Glomerular visceral epithelial cell (primary cell): ENCODE data around the gene S100A6.
A peak's percentile ranks its signal among the peaks of the same experiment; 100 is the strongest.
"Not testable (repeated sequence)": the region's sequence is repeated elsewhere in the genome, so short reads cannot be mapped to it uniquely, and the experiment has no call there.

Experiments used
- DNase-seq: peaks from one replicate; pipeline ENCODE4 v3.0.0-alpha.2; 2016; ENCODE audit errors: extremely low spot score

The S100A6 gene

DNA sequence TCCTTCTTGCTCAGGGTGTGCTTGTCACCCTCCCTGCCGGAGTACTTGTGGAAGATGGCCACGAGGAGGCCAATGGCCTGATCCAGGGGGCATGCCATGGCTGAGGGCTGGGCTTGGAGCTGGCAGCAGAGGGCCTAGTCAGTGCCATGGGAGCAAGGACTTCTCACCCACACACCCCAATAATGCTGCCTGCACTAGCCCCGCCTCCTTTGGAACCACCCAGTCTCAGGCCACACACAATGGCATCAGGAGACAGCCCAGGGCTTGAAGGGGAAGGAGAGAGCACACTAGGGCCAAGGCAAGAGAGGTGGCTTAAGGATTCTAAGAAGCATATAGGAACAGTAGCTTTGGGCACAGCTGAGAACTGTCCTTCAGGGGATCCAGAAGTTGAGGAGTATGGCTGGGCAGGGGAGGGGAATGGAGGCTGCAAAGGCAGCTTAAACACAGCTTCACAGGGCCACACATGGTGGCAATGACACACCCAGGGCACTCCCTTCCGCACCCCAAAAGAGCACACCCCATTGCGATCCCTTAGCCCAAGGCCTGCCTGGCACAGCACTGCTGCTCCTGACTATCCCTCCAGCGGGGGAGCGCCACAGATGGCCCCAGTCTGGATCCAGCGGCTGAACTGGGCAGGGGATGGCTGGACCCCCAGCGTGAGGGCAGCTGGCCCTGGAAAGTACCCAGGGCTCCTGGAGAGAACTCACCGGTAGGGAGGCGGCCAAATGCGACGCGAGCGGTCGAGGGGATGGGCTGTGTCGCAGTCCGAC lies at the start of gene S100A6:
Gene S100A6, minus strand, starts transcription at position 750 of the 770 bp plus-strand sequence. Its CDS starts 652 bp downstream, at position 98.
- DNase-seq = peak; percentile 49

DNA sequence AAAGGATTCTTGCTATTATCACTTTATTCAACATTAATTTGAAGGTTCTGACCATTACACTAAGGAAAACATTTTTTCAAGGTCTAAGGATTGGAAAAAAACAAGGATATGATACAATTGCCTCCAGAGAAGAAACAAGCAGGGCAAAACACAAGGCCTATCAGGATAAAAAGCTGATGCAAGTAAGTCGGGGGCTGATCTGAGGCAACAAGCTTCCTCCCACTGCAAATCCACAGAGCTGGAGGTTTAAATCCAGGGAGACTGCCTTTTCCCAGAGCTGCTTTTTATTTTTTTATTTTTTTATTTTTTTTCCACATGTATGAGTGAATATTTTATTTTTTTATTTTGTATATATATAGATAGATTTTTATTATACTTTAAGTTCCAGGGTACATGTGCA lies 49.2 kb upstream of the S100A6 start:
- no peak for DNase-seq

DNA sequence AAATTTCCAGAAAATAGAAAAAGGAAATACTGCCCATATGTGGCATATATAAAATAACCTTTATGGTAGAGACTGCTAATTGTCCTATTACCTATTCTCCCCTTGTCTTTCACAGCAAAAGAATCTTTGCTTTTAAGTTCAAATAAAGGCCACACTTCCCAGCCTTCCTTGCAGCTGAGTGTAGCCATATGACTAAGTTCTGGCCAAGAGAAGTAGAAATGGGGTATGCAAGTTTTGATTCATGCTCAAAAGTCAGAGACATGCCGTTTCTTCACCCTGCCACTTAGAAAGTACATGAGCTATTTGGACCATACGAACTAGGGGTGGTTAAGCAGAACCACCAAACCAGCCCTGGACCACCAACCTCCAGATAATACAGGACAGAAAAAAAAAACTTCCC lies 48.2 kb upstream of the S100A6 start:
- no peak for DNase-seq

DNA sequence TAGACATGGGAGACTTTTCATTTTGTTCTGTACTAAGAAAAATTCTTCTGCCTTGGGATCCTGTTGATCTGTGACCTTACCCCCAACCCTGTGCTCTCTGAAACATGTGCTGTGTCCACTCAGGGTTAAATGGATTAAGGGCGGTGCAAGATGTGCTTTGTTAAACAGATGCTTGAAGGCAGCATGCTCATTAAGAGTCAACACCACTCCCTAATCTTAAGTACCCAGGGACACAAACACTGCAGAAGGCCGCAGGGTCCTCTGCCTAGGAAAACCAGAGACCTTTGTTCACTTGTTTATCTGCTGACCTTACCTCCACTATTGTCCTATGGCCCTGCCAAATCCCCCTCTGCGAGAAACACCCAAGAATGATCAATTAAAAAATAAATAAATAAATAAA lies 47.7 kb upstream of the S100A6 start:
- not testable (repeated sequence) for DNase-seq

DNA sequence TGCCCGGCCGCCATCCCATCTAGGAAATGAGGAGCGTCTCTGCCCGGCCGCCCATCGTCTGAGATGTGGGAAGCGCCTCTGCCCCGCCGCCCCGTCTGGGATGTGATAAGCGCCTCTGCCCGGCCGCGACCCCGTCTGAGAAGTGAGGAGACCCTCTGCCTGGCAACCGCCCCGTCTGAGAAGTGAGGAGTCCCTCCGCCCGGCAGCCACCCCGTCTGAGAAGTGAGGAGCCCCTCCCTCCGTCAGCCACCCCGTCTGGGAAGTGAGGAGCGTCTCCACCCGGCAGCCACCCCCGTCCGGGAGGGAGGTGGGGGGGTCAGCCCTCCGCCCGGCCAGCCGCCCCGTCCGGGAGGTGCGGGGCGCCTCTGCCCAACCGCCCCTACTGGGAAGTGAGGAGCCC lies 47.0 kb upstream of the S100A6 start:
- DNase-seq = not testable (repeated sequence)

DNA sequence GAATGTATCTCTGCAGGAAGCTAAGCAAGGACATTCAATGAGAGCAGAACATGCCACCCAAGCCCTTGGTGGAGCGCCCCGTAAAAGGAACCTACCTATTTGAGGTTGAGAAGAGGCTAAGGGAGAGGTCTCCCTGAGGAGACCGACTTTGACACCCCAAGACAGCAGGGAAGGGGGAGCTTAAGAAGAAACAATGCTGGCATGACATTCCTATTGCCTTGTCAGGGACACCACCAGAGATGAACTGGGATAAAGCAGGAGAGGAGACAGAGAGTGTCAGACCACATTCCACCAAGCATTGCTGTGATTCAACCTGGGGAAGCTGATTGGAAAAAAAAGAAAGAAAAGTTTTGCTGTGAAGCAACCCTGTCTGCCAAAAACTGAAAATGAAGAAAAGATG lies 43.1 kb upstream of the S100A6 start:
- DNase-seq = no peak

DNA sequence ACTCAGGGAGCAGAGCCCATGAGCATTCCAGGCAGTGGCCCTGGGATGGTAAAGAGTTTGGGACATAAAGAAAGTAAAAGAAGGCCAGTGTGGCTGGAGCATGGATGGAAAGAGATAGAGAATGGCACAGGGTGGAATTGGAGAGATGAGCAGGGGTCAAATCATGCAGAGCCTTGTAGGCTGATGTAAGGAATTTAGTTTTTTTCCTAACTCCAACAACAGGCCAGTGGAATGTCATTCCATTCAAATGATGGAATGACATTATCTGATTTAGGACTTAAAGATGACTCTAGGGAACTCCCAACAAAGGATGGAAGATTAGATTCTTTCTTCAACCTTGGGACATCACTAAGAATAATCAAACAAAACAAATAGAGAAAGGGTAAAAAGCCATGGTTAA lies 42.7 kb upstream of the S100A6 start:
- no peak for DNase-seq

DNA sequence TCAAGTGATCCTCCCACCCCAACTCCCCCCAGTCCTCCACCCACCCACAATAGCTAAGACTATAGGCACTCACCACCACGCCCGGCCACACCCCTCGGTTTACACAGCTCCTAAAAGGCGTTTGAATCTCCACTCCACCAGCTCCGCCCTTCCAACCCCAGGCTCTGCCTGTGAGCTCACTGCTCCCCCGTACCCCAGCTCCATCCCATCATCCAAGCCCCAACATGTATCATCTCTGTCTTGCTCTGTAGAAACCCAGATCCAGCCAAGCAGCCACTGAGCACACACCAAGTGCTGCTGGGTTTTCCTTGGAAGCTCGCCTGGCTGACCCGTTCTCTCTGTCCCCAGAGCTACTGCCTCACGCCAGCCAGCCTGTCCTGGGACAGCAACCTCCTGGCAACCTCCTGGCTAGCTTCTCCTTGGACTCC lies 41.8 kb upstream of the S100A6 start:
- no peak for DNase-seq

DNA sequence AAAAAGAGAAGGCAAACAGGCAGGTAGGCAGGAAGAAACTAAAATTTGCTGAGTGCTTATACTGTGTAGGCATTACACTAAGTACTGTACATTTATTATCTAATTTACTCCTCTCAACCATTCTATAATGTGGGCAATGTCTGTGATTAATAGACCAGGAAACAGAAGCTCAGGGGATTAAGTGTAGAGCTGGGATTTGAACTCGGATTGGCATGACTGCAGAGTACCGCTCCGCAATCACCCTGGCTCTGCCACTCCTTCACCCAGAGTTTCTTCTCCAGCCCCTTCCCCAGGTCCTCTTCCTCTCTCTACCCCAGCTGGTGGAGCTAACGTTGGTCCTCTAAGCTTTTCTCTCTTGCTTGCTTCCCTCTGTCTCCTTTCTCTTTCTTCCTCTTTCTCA lies 41.3 kb upstream of the S100A6 start:
- DNase-seq = no peak

DNA sequence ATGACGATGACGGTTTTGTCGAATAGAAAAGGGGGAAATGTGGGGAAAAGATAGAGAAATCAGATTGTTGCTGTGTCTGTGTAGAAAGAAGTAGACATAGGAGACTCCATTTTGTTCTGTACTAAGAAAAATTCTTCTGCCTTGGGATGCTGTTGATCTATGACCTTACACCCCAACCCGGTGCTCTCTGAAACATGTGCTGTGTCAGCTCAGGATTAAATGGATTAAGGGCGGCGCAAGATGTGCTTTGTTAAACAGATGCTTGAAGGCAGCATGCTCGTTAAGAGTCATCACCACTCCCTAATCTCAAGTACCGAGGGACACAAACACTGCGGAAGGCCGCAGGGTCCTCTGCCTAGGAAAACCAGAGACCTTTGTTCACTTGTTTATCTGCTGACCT lies 39.7 kb upstream of the S100A6 start:
- not testable (repeated sequence) for DNase-seq

DNA sequence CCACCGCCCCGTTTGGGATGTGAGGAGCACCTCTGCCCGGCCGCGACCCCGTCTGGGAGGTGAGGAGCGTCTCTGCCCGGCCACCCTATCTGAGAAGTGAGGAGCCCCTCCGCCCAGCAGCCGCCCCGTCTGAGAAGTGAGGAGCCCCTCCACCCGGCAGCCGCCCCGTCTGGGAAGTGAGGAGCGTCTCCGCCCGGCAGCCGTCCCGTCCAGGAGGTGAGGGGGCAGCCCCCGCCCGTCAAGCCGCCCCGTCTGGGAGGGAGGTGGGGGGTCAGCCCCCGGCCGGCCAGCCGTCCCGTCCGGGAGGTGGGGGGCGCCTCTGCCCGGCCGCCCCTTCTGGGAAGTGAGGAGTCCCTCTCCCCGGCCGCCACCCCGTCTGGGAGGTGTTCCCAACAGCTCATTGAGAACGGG lies 39.3 kb upstream of the S100A6 start:
- not testable (repeated sequence) for DNase-seq

DNA sequence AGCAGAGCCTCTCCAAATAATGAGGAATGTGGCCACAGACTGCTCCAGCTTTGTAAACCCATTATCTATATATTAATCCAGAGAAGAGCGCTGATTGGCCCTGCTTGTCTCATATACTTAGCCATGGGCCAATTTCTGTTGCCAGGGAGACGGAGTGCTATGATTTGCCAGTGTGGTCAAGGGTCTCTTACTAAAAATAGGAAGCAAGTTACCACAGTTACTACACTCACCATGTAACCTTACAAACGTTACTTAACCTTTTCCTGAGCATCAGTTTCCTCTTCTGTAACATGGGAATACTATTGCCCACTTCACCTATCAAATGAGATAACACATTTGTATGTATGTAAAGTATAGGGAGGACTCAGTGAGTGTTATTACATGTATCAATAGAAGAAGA lies 37.6 kb upstream of the S100A6 start:
- no peak for DNase-seq

DNA sequence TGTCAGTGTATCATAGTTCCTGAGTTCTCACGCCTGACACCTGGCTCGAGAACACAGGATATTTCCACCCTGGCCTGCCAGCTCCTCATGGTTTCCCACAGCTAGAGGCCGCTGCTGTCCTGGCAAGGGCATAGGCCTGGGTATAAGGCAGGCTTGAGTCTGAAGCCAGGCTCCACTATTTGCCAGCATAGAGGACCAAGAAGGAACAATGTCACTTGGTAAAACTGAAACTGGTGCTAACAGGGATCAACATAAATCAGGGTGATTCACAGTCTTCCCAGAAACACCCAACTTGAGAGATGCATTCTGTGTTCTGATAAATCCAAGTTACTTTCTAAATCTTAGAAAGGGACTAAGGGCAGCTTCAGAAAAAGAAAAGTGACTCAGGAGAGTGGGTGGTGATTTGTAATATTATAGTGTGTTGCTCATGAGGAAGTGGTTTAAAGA lies 36.8 kb upstream of the S100A6 start:
- DNase-seq = peak; percentile 88

DNA sequence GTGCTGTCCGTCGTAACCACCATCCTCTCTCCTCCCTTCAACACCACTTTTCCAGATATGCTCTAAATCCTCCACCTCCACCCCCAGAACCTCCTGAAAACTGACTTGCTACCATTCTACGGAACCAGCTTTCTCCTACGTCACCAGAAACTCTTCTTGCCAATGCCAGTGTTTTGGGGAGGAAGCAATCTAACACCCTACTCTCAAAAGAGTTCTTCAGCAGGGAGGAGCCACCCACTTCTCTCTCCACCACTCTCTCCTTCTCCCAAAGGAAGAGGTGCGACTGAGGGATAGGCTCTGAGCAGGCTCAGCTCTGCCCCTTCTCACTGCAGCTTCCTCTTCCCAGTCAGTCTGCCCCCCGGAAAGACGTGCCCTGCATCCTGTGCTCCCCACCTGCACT lies 35.9 kb upstream of the S100A6 start:
- DNase-seq = no peak

DNA sequence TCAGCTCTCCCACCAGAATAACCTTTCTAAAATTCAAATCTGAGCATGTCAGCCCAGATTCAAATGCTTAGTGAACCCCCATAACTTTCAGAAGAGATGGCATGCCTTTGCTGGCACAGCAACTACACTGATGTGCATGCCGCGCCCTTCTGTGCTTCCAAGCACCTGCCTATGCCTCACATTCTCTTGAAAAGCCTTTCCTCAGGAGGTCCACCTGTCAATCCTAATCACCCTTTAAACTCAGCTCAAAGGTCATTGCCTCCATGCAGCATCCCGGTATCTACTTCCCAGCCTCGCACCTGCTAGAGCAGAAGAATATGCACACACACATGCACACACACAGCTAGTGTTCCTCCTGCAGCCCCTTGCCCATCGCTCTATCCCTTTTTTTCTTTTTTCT lies 35.1 kb upstream of the S100A6 start:
- no peak for DNase-seq

DNA sequence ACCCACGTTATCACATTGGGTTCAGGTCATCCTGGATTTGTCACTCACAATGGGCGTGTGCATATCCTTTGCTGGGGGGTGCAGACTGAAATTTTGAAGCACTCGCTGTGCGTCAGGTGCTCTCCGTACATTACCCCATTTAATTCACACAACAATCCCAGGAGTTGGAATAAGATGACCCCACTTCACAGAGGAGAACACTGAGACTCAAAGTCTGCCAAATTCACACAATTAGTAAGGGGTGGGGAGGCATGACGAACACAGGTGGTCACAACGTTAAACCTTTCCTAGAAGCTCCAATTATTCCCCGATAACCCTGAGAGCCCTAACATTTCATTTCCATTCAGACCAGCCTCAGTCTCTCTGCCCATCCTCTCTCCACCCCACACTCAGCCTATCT lies 33.7 kb upstream of the S100A6 start:
- DNase-seq = no peak

DNA sequence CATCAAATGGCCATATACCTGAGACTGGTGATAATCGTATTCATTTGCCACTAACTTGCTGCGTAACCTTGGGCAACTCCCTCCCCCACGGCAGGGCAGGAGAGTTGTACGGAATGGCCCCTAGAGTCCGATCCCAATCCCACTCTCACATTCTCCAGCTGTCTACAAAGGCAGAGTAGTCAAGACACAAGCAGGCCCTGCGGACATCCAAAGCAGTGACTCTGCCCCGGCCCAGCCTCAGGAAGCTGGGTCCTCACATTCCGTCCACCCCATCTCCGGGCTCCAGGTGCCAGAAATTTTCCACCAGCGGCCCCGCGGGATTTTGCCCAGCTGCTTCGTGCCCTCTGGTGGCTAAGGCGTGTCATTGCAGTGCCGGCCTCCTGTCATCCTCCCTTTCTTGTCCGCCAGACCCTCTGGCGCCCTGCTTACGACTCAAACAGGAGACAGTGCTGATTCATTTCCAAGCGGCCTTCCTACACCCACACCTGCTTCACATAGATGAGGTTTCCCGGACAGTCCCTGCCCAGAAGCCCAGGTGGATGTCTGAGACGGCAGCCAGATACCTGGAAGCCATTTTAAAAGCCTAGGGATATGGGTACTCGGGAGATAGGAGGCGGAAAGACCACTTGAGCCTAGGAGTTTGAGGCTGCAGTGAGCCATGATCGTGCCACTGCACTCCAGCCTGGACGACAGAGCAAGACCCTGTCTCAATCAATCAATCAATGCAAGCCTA lies 32.7 kb upstream of the S100A6 start:
- DNase-seq = peak; percentile 93

DNA sequence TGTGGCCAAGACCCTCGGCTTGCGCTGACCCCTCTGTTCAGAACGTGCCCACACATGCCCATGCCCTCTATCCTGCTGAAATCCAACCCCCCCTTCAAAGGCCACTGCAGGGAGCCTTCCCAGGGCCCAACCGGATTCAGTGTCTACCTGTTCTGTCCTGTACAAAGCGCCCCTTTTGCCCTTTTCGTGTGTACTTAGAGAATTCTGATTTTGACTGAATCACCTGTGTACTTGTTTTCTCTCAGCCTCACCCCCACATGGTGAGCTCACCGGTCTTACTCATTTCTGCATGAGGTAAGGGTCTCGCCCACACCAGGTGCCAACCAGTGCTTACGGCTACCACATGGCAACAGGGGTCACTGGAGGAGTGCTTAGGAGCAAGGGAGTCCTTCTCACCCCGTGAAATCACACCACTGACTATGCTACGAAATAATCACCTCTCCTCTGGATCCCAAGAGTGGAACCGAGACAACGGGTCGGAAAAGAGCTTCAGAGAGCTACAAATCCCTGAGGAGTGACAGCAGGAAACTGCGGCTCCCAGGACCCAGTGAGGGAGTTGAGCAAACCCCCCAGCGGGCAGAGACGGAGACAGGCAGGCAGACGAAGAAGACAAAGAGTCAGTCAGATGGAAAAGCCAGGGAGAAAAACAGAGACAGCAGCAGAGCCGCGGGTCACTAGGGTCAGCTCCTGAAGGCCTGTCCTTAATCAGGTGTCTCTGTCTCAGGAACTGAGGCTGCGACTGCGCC lies 32.0 kb upstream of the S100A6 start:
- peak; percentile 90 for DNase-seq

DNA sequence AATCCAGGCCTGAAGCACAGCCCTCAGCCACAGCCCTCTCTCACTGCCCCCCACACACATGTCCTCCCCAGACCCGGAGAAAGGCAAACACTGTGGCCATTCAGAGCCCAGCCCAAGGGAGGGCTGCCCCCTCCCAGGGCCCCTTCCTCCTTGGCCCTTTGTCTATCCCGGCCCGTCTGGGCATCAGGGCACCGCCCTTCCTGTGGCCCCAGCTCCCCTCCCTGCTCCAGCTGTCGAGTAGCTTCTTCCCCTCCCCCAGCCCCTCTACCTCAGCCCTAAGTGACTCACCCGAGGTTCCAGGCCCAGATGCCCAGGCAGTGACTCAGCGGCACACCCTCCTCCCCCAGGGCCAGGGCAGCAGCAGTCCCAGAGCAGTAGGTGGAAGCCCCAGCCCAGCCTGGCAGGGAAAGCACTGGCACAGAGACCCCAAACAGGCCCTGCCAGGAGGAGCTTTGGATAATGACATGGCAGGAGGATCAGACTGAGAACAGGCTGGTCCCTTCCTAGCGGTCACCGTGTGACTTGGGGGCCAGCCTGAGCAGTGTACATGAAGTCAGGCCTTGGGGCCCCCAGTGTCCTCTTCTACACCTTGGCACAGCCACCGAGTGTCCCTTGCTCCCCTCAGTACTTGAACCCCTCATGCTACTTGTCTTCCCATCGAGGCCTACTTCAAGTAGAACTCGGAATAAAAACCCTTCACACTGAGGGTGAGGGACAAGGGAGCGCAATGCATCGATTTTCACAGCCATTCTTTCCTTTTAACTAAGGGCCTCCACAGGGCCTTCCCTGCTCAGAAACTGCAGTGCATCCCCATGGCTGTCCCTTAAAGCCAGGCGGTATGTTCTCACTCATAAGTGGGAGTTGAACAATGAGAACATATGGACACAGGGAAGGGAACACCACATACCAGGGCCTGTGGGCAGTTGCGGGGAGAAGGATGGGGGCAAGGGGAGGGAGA lies 30.9 kb upstream of the S100A6 start:
- peak; percentile 100 for DNase-seq

DNA sequence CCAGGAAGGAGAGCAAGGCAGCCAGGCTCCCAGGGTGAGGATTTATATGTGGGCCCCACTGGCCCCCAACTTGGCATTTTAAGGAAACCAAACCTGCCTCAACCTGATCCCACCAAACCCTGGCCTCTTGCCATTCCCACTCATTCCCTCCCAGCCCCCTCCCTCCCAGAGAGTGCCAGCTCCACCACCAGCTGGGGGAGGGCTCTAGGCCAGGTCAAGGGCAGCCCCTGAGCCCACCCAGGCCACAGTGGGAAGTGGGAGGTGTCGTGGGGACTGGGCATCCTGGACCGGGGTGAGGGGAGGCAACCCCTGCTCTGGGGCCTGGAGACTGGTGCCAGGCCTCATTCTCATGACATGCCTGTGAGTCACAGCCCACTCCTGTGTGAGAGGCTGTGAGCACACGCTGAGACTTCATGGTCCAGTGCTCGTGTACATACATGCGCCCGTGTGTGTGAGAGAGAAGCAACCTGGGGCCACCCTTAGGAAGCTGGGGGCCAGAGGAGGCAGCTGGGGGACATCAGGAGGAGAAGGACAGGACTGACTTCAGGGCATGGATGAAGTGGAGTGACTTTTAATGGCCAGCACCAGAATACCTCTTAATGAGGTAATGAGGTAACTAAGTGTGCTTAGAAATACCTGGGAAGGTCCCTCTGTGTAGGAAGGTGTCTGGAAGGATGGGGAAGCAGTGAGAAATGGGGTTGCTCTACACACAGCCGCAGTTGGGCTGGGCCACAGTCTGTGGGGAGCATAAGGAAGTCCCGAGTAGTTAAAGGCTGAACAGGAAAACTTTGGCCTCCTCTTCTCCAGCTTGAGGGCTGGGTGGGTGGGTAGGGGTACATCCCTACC lies 30.0 kb upstream of the S100A6 start, which contains the start of gene S100A2:
Gene S100A2, minus strand, starts transcription at position 316 of the 846 bp plus-strand sequence. CDS start 1,967 bp downstream, outside the sequence.
- DNase-seq = peak; percentile 99
